NB4 (cell line): ENCODE results near the gene CA12.
"Not testable (repeated sequence)": the region's sequence is repeated elsewhere in the genome, so short reads cannot be mapped to it uniquely, and the experiment has no call there.

Experiments used
- DNase-seq: peaks from one replicate; pipeline ENCODE4 v3.0.0; 2010; ENCODE audit warnings: low read depth
- H3K4me3 ChIP-seq: one replicate; pipeline ENCODE4 v1.5.1; 2011; ENCODE audit warnings: mild to moderate bottlenecking, low read depth, low read length, moderate library complexity
- CTCF ChIP-seq: IDR thresholded peaks from one replicate; pipeline ENCODE4 v1.5.1; 2012; ENCODE audit warnings: low read depth, low read length
- MAX ChIP-seq: IDR thresholded peaks from 2 replicates; pipeline ENCODE4 v1.6.1; 2011; ENCODE audit warnings: low read depth, low read length
- MYC ChIP-seq: IDR thresholded peaks from 2 replicates; pipeline ENCODE4 v1.6.1; 2011; ENCODE audit warnings: low read depth, low read length
- POLR2A ChIP-seq: IDR thresholded peaks from 2 replicates; pipeline ENCODE4 v1.6.1; 2011; ENCODE audit warnings: mild to moderate bottlenecking; ENCODE audit not compliant: insufficient read length; ENCODE audit errors: extremely low read depth

Gene CA12

GRCh38 chr15:63321462-63321861 is 60.2 kb downstream of the CA12 start:
- TF ChIP-seq POLR2A (no peak), CTCF (no peak), MYC (no peak), MAX (no peak)
- H3K4me3 ChIP-seq = no peak overlapping the region
- DNase-seq = no peak

- DNase-seq, H3K4me3 ChIP-seq: not testable (repeated sequence)
These were observed 60.7 kb downstream of the CA12 start for GRCh38 chr15:63320981-63321380.

- not testable (repeated sequence) for H3K4me3 ChIP-seq, DNase-seq
These were observed 61.2 kb downstream of the CA12 start for GRCh38 chr15:63320446-63320845.

- TF ChIP-seq MAX (no peak), CTCF (no peak), POLR2A (no peak), MYC (no peak)
- DNase-seq = no peak
These were observed 62.6 kb downstream of the CA12 start for GRCh38 chr15:63319065-63319464.

GRCh38 chr15:63318344-63318743 is 63.3 kb downstream of the CA12 start:
- no peak overlapping the region for H3K4me3 ChIP-seq
- no peak for TF ChIP-seq POLR2A
- no peak for TF ChIP-seq MYC
- no peak for TF ChIP-seq MAX
- no peak for TF ChIP-seq CTCF
- no peak for DNase-seq

More at GRCh38 chr15:63319065-63319464, 62.6 kb downstream of the CA12 start:
- H3K4me3 ChIP-seq = no peak overlapping the region

GRCh38 chr15:63314409-63314808 is 67.2 kb downstream of the CA12 start:
- no peak for TF ChIP-seq MYC
- TF ChIP-seq POLR2A = no peak
- TF ChIP-seq MAX = no peak
- TF ChIP-seq CTCF = no peak
- no peak for DNase-seq
- no peak overlapping the region for H3K4me3 ChIP-seq

- DNase-seq = no peak
- TF ChIP-seq MAX (no peak), CTCF (no peak), MYC (no peak), POLR2A (no peak)
- no peak overlapping the region for H3K4me3 ChIP-seq
These were observed 67.8 kb downstream of the CA12 start for GRCh38 chr15:63313825-63314224.
